NCI-H1105 treated with DMSO at 0.1 percent for 48 hours (cell line): ENCODE data around the gene MYL9.
A peak's percentile ranks its signal among the peaks of the same experiment; 100 is the strongest.
"Not testable (repeated sequence)": the region's sequence is repeated elsewhere in the genome, so short reads cannot be mapped to it uniquely, and the experiment has no call there.

ENCODE experiments used
- DNase-seq: peaks from one replicate; lab custom pipeline; 2025; lab: John Stamatoyannopoulos, UW

The MYL9 gene

GRCh38 chr20:36549942-36550789 is 8.8 kb downstream of the MYL9 start:
- DNase-seq = no peak

GRCh38 chr20:36550790-36551299 is 9.5 kb downstream of the MYL9 start:
- no peak for DNase-seq

- DNase-seq = no peak
Observed at GRCh38 chr20:36555248-36555647, 13.9 kb downstream of the MYL9 start.

GRCh38 chr20:36562724-36563123 is 21.4 kb downstream of the MYL9 start:
- no peak for DNase-seq

GRCh38 chr20:36563374-36563773 is 22.1 kb downstream of the MYL9 start:
- DNase-seq = no peak

- DNase-seq = not testable (repeated sequence)
Observed at GRCh38 chr20:36564078-36564725, 22.9 kb downstream of the MYL9 start.

- not testable (repeated sequence) for DNase-seq
Observed at GRCh38 chr20:36564726-36565121, 23.4 kb downstream of the MYL9 start.

GRCh38 chr20:36565520-36565919 is 24.2 kb downstream of the MYL9 start:
- DNase-seq = no peak

GRCh38 chr20:36569847-36570429 is 28.6 kb downstream of the MYL9 start:
- DNase-seq = no peak

GRCh38 chr20:36571564-36572504 is 30.5 kb downstream of the MYL9 start:
- DNase-seq = no peak

- DNase-seq = no peak
Observed at GRCh38 chr20:36572701-36573102, 31.4 kb downstream of the MYL9 start.

GRCh38 chr20:36573103-36573797 is 31.9 kb downstream of the MYL9 start, which contains the start of gene TGIF2:
TGIF2 (plus strand) TSS chr20:36573597; CDS start chr20:36578775, 5,178 bp downstream.
- peak; percentile 12 for DNase-seq

GRCh38 chr20:36573798-36574365 is 32.6 kb downstream of the MYL9 start:
- no peak for DNase-seq

GRCh38 chr20:36574366-36575135 is 33.2 kb downstream of the MYL9 start:
- no peak for DNase-seq

- no peak for DNase-seq
Observed at GRCh38 chr20:36576081-36576445, 34.7 kb downstream of the MYL9 start.

- DNase-seq = no peak
Observed at GRCh38 chr20:36578356-36579041, 37.2 kb downstream of the MYL9 start.

GRCh38 chr20:36579996-36580545 is 38.8 kb downstream of the MYL9 start:
- DNase-seq = no peak

GRCh38 chr20:36582322-36582721 is 41.0 kb downstream of the MYL9 start:
- DNase-seq = no peak

GRCh38 chr20:36582821-36583220 is 41.5 kb downstream of the MYL9 start:
- DNase-seq = no peak
